HCT116 (cell line): ENCODE data around the gene OR7C1.
"Not testable (repeated sequence)": the region's sequence is repeated elsewhere in the genome, so short reads cannot be mapped to it uniquely, and the experiment has no call there.

Experiments
- JUND ChIP-seq: IDR thresholded peaks from 2 replicates; pipeline ENCODE4 v1.6.1; 2012
- TF ChIP-seq, protein P1 (sequence below), 3 experiments: fragments of 200-600 bp in 1 of 3; sonication (generic) in 1 of 3; IDR thresholded peaks in 2 of 3; conservative IDR thresholded peaks in 1 of 3; 2 replicates each; pipeline ENCODE4 v1.5.1; 2012 to 2017; ENCODE audit warnings: low read depth in 2 of 3, low read length in 2 of 3, antibody characterized with exemption in 1 of 3, borderline replicate concordance in 1 of 3, control low read depth in 1 of 3, mild to moderate bottlenecking in 1 of 3, mixed read lengths in 1 of 3, mixed run types in 1 of 3, moderate library complexity in 1 of 3; ENCODE audit not compliant: insufficient read depth in 1 of 3

DNA sequence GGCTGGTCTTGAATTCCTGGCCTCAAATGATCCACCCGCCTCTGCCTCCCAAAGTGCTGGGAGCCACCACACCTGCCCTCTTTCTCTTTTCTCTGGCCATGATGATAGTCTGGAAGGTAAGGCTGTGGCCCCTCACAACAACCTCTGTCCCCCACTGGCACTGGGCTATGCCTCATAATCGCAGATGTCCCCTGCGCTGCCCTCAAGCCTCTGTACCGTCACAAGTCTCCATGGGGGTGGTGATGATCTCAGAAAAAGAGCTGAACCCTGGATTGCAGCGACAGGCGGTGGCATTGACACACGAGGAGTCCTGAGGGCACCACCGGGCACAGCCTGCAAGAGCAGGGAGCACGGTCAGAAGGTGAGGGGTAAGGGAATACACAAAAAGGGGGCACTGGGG is 61.3 kb downstream of the OR7C1 start:
- TF ChIP-seq JUND: not testable (repeated sequence)
- TF ChIP-seq, protein P1, sequence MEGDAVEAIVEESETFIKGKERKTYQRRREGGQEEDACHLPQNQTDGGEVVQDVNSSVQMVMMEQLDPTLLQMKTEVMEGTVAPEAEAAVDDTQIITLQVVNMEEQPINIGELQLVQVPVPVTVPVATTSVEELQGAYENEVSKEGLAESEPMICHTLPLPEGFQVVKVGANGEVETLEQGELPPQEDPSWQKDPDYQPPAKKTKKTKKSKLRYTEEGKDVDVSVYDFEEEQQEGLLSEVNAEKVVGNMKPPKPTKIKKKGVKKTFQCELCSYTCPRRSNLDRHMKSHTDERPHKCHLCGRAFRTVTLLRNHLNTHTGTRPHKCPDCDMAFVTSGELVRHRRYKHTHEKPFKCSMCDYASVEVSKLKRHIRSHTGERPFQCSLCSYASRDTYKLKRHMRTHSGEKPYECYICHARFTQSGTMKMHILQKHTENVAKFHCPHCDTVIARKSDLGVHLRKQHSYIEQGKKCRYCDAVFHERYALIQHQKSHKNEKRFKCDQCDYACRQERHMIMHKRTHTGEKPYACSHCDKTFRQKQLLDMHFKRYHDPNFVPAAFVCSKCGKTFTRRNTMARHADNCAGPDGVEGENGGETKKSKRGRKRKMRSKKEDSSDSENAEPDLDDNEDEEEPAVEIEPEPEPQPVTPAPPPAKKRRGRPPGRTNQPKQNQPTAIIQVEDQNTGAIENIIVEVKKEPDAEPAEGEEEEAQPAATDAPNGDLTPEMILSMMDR (IDR thresholded peaks at IDR 0.05 in 2 of 3, conservative IDR thresholded peaks at IDR 0.05 in 1 of 3; ENCODE audit: borderline replicate concordance in 1 of 3, insufficient read depth in 1 of 3, low read depth in 2 of 3, low read length in 2 of 3): not testable (repeated sequence)
